HG02884 (cell line): ENCODE results near the gene MRPS15.

Source experiments
- ATAC-seq: cut with Tn5 transposase; IDR thresholded peaks from one replicate; pipeline ENCODE4 v1.9.1; 2021; ENCODE audit warnings: mild to moderate bottlenecking, moderate library complexity; ENCODE audit not compliant: unreplicated experiment

The MRPS15 gene

DNA sequence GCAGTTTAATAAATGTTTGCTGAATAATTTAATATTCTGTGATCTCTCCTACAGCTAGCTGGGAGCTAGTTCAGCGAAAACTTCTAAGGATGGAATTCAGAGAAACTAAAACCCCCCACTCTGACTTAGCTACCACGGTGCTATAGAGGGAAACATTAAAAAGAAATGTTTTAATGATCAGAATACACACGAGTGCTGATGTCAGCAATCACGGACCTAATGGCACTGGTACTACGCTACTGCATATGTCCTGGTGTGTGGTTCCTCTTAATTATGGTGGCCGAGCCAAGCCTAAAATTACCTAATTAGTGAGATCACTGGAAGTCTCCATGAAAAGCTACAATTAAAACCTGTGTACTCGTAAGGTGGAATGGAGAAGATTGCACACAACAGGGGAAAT lies 42.5 kb downstream of the MRPS15 start:
- ATAC-seq, result no peak

DNA sequence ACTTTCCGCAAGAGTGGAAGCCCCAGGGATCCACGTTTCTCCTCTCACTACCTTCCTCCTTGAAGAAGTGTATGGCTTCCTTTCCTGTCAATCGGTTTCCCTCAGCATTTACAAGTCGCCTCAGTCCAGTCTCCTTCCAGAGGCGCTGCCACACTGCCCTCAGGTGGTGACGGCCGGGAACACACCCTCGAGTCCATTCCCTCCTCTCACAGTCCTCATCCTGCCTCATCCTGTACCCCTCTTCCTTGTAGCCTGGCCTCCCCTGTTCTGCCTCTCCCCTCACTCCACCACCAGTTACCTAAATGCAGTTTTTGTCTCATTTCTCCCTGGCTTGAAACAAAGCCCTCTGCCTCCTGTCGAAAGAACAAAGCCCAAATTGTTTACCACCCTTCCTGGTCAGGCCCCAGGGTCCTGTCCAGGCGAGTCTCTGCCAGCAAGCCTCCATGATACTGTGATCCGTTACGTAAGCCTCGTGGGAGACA lies 43.3 kb downstream of the MRPS15 start:
- no peak for ATAC-seq

DNA sequence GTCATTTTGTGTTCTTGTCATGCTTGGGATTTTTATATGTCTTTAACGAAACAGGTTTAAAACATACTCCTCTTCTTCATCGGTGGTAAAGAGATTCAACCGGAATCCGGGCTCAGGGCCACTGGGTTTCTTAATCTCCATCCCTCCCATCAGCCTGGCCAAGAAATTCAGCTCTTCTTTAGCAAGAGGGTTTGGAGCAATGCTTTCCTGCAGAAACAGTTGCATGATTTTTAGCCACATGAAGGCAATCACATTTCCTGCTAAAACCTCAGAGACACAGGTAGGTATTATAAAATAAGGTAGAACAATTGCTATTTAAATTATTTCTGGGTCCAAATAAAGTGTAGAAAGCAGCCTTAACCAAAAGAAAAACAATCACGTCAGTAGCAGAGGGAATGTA lies 43.8 kb downstream of the MRPS15 start:
- ATAC-seq, result no peak

DNA sequence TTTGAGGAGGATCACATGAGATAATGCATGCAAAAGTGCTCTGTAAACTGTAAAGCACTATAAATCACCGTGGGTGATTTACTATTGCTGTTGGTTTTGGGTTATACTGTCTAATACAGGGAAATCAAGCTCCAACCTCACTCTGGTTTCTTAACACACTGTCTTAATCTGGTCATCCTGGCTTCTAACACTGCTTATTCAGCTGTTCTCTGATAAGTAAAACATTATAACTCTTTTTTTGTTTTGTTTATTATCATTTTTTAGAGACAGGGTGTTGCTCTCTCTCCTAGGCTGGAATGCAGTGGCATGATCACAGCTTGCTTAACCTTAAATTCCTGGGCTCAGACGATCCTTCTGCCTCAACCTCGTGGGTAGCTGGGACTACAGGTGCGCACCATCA lies 44.6 kb downstream of the MRPS15 start:
- ATAC-seq, result no peak

DNA sequence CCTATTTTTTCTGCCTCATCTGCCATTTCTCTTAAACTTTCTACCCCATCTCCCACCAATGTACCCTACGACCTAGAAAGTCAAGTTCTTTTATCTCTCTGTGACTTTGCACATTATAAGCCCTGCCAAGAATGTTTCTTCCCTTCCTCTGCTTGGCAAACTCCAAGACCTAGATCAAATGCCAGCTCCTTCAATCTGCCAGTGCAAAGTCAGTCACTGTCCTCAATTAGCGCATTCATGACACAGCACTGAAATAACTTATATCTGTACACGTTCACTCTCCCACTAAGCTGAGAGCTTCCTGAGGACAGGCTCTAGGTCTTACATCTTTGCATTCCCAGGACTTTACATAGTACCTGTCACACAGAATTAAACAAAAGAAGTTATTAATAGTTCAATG lies 45.0 kb downstream of the MRPS15 start:
- ATAC-seq, result no peak

GRCh38 chr1:36417931-36418330 lies 46.3 kb downstream of the MRPS15 start:
- no peak for ATAC-seq

GRCh38 chr1:36415661-36416326 lies 48.4 kb downstream of the MRPS15 start:
- ATAC-seq, result no peak

DNA sequence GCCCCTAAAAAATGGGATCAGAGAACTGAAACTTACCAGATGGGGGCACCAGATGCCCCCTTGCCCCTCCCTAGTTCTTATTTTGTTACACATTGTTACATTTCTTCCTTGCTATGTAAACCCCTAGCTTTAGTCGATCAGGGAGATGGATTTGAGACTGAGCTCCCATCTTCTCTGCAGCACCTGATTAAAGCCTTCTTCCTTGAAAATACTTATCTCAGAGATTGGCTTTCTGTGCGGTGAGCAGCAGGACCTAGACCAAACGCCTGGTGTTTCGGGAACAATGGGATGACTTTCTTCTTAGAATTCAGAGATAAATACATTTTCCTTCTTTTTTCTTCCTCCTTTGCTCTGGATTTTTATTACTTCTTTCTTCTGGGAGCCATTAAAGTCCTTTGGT lies 49.8 kb downstream of the MRPS15 start:
- ATAC-seq, result no peak

- no peak for ATAC-seq
These were observed 52.2 kb downstream of the MRPS15 start for GRCh38 chr1:36411674-36412648.

DNA sequence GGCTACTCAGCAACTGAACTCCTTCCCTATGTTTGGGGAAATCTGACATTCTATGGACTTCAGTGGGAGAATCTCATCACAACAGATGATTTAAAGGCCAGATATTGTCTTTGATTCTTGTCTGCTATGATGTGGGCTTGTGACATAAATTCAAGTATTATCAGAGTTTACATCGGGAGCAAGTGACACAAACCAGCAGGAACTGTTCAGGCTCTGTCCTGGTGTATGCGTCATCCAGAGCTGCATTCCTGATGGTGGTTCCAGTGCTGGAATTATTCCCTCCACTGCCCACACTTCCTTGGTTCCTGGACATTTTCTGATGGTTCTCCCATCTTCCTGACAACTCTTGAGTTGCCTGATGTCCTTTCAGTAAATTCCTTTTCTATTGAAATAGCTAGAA lies 55.7 kb downstream of the MRPS15 start:
- no peak for ATAC-seq

DNA sequence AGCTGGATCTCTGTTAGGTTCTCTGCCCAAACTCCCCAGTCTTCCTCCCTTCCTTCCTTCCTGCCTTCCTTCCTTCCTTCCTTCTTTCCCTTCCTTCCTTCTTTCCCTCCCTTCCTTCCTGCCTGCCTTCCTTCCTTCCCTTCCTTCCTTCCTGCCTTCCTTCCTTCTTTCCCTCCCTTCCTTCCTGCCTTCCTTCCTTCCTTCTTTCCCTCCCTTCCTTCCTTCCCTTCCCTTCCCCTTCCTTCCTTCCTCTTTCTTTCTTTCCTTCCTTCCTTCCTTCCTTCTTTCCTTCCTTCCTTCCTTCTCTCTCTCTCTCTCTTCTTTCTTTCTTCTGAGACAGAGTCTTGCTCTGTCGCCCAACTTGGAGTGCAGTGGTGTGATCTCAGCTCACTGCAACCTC lies 57.7 kb downstream of the MRPS15 start:
- no peak for ATAC-seq
